GM12875 (cell line): ENCODE results near the gene RPAP2.
"Not testable (repeated sequence)": the region's sequence is repeated elsewhere in the genome, so short reads cannot be mapped to it uniquely, and the experiment has no call there.

Experiments used
- H3K4me3 ChIP-seq: one replicate; pipeline ENCODE4 v1.5.1; 2011; ENCODE audit warnings: low read depth, low read length, control low read depth
- TF ChIP-seq, protein P1 (sequence below): IDR thresholded peaks from 2 replicates; pipeline ENCODE4 v1.5.1; 2011; ENCODE audit warnings: low read depth, mild to moderate bottlenecking, control low read depth, inconsistent platforms, low read length, moderate library complexity, borderline replicate concordance; ENCODE audit not compliant: insufficient read depth

The RPAP2 gene

DNA sequence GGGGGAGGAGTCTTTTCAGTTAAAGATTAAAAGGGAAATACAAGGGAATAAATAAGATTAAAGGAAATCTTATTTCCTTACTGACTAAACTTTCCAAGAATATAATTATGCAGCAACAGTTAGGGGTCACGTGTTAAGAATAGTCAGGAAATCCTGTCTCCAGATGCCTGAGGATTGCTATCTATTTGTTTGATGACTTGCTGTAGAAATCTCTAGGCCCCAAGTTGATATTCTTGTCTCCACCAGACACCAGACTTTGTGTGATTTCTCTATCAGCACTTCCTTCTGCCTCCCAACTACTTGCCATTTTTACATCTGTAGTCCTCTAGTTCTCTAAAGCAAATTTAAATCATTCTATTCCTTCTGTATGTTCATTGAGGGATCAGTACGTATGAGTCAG is 77.5 kb downstream of the RPAP2 start:
- TF ChIP-seq, protein P1, sequence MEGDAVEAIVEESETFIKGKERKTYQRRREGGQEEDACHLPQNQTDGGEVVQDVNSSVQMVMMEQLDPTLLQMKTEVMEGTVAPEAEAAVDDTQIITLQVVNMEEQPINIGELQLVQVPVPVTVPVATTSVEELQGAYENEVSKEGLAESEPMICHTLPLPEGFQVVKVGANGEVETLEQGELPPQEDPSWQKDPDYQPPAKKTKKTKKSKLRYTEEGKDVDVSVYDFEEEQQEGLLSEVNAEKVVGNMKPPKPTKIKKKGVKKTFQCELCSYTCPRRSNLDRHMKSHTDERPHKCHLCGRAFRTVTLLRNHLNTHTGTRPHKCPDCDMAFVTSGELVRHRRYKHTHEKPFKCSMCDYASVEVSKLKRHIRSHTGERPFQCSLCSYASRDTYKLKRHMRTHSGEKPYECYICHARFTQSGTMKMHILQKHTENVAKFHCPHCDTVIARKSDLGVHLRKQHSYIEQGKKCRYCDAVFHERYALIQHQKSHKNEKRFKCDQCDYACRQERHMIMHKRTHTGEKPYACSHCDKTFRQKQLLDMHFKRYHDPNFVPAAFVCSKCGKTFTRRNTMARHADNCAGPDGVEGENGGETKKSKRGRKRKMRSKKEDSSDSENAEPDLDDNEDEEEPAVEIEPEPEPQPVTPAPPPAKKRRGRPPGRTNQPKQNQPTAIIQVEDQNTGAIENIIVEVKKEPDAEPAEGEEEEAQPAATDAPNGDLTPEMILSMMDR, result no peak
- no peak overlapping the region for H3K4me3 ChIP-seq

DNA sequence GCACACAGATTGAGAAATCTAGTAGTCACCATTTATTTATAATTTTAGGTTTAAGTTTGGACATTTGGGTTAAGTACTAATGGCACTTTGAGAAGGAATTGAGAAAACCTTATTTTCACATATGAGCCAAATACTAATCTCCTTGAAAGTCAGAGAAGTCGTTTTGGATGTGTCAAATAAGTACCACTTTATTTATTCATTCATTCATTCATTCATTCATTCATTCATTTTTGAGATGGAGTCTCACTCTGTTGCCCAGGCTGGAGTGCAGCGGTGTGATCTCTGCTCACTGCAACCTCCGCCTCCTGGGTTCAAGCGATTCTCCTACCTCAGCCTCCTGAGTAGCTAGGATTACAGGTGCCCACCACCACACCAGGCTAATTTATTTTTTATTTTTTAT is 79.1 kb downstream of the RPAP2 start:
- not testable (repeated sequence) for H3K4me3 ChIP-seq

DNA sequence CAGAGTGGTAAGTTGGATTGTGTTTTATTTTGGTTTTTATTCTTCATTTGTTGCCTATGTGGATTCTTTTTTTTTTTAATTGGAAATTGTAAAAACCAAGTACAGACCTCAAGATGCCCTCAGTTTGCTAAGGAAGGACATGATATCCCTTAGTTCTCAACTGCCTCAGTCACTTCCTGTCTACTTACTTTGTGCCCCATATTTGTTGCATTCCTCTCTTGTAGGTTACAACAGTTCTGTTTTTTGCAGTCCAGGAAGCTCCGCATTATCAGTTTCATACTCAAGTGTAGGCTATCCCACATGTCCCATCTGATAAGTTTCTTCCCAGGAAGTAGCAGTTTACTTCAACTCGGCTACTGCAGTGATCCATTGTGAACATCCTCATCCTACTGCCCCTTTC is 82.0 kb downstream of the RPAP2 start:
- H3K4me3 ChIP-seq, result no peak overlapping the region
- TF ChIP-seq, protein P1, result no peak

DNA sequence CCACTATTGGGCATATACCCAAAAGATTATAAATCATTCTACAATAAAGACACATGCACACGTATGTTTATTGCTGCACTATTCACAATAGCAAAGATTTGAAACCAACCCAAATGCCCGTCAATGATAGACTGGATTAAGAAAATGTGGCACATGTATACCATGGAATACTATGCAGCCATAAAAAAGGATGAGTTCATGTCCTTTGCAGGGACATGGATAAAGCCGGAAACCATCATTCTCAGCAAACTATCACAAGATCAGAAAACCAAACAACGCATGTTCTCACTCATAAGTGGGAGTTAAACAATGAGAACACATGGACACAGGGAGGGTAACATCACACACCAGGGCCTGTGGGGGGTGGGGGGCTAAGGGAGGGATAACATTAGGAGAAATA is 95.1 kb downstream of the RPAP2 start:
- not testable (repeated sequence) for H3K4me3 ChIP-seq

DNA sequence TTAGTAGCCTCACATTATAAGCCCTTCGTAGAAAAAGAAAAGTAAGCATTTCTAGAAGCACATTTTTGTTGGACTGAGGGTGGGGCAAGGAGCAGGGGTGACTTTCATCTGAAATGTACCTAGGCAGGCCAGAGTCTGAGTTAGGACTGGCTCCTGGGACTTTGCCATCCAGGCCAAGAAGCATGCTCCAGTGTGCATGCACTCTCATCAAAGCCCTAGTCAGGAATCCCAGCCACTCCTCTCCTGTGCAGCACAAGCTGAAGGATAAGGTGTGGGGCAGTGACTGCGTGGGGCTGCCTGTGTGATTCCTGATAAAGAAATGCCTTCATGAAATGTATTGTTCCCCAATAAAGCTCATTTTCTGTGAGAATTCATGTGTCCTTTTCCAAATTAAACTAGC is 99.7 kb downstream of the RPAP2 start:
- TF ChIP-seq, protein P1, result no peak

DNA sequence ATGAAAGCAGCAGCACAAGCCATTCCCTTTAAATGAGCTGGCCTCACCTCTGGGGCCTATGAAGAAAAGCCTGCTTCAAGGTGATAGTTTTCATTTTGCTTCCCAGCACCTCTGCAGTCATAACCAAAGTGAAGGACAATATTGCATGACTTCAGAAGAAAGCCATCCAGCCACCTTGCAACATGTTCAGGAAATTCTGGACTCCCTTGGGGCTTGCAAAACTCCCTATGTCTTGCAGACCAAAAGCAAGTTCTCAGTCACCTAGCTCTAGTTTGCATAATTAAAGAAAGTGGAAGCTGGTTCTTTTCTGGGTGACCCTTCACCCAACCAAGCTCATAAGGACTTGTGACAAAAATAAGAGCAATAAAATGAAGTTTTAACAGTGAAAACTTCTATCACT is 100.2 kb downstream of the RPAP2 start:
- TF ChIP-seq, protein P1, result no peak

More for the DNA sequence above, 99.7 kb downstream of the RPAP2 start:
- H3K4me3 ChIP-seq, result no peak overlapping the region

DNA sequence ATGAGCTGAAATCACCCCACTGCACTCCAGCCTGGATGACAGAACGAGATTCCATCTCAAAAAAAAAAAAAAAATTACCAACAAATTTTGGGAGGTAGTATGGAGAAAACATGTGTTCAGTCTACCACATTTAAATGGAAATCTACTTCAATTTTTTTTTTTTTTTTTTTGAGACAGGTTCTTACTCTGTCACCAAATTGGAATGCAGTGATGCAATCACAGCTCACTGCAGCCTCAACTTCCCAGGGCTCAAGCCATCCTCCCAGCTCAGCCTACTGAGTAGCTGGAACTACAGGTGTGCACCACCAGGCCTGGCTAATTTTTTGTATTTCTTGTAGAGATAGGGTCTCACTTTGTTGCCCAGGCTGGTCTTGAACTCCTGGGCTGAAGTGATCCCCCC is 105.8 kb downstream of the RPAP2 start:
- H3K4me3 ChIP-seq, result no peak overlapping the region
- TF ChIP-seq, protein P1, result no peak

More for the DNA sequence above, 100.2 kb downstream of the RPAP2 start:
- no peak overlapping the region for H3K4me3 ChIP-seq

DNA sequence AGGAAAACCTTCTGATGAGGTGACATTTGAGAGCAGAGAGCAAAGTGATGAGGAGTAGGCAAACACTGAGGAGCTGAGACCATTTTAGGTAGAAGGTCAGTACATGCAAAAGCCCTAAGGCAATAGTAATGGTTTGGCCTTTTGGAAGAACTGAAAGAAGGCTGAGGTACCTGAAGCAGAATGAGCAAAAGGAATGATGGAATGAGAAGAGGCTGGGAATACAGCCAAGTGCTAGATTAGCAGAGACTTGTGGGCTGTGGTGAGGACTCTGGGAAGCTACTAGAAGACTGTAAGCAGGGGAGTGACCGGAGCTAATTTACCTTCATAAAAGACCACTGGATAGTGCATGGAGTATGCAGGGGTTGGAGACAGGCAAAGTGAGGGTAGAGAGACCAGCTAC is 110.0 kb downstream of the RPAP2 start:
- no peak overlapping the region for H3K4me3 ChIP-seq
- TF ChIP-seq, protein P1, result no peak
